ENCODE measurements around the gene KRT71.
A peak's percentile ranks its signal among the peaks of the same experiment; 100 is the strongest.

Gene KRT71

GRCh38 chr12:52495389-52495788, 57.6 kb downstream of the KRT71 start:
- no peak overlapping the region for H3K27ac ChIP-seq (ENCODE audit: low read depth, low read length)
- no peak overlapping the region for H3K14ac ChIP-seq (ENCODE audit: low read length)
- H3K79me1 ChIP-seq (ENCODE audit: low read length) = no peaks in the 10 kb centered on the region
- H3K4me2 ChIP-seq (ENCODE audit: low read length) = no peak overlapping the region
- H2BK120ac ChIP-seq (ENCODE audit: insufficient read depth, low read length, poor library complexity) = no peak overlapping the region
- no peaks in the 10 kb centered on the region for H3K27me3 ChIP-seq (ENCODE audit: insufficient read depth, low read length)
- H4K8ac ChIP-seq (ENCODE audit: low read depth, low read length) = no peak overlapping the region
- H3K9me3 ChIP-seq (ENCODE audit: insufficient read depth, low read depth, low read length) = no peaks in the 10 kb centered on the region
- no peak overlapping the region for H3K9ac ChIP-seq (ENCODE audit: low read length)
- H2BK5ac ChIP-seq (ENCODE audit: low read depth, low read length, poor library complexity) = no peak overlapping the region
- H2AK5ac ChIP-seq (ENCODE audit: low read length) = no peak overlapping the region
- peak in 1 of 2 donors; percentile 18 for DNase-seq
- no peak overlapping the region for H3K4me3 ChIP-seq (ENCODE audit: low read depth, low read length)
- no peak overlapping the region for H4K12ac ChIP-seq (ENCODE audit: low read depth, low read length)
- peaks cover 10 to 12% of the 10 kb centered on the region in 2 experiments for H3K4me1 ChIP-seq (ENCODE audit: control insufficient read depth in 1 of 2, insufficient read depth in 2 of 2, low read length in 2 of 2)
- no peak overlapping the region for H2AFZ ChIP-seq (ENCODE audit: insufficient read depth, low read length, poor library complexity)
- no peak overlapping the region for H3K4ac ChIP-seq (ENCODE audit: low read depth, low read length)
- H3K36me3 ChIP-seq (ENCODE audit: control insufficient read depth in 1 of 2, insufficient read depth in 2 of 2, low read length in 2 of 2) = no peaks in the 10 kb centered on the region
- no peak overlapping the region for H4K91ac ChIP-seq (ENCODE audit: low read depth, low read length)
- H2BK12ac ChIP-seq (ENCODE audit: low read length) = no peak overlapping the region
- no peak overlapping the region for H3K23ac ChIP-seq (ENCODE audit: low read length)
- WGBS (ENCODE audit: extremely low coverage, insufficient coverage, insufficient read length) = no CpG with 5 or more reads among the region's 3 CpGs
- H3K18ac ChIP-seq (ENCODE audit: low read length) = no peak overlapping the region
- H3K79me2 ChIP-seq (ENCODE audit: control insufficient read depth, insufficient read depth, low read length, poor library complexity) = no peaks in the 10 kb centered on the region

GRCh38 chr12:52494518-52494917, 58.4 kb downstream of the KRT71 start:
- H4K91ac ChIP-seq (ENCODE audit: low read depth, low read length) = no peak overlapping the region
- no peak overlapping the region for H3K23ac ChIP-seq (ENCODE audit: low read length)
- no peak overlapping the region for H4K8ac ChIP-seq (ENCODE audit: low read depth, low read length)
- no peak overlapping the region for H2AFZ ChIP-seq (ENCODE audit: insufficient read depth, low read length, poor library complexity)
- H4K12ac ChIP-seq (ENCODE audit: low read depth, low read length) = no peak overlapping the region
- H3K36me3 ChIP-seq (ENCODE audit: control insufficient read depth in 1 of 2, insufficient read depth in 2 of 2, low read length in 2 of 2) = no peaks in the 10 kb centered on the region
- no peak overlapping the region for H3K27ac ChIP-seq (ENCODE audit: low read depth, low read length)
- peak; percentile 67 to 83 for DNase-seq
- H3K4ac ChIP-seq (ENCODE audit: low read depth, low read length) = no peak overlapping the region
- H3K18ac ChIP-seq (ENCODE audit: low read length) = no peak overlapping the region
- H3K79me1 ChIP-seq (ENCODE audit: low read length) = no peaks in the 10 kb centered on the region
- H2BK12ac ChIP-seq (ENCODE audit: low read length) = no peak overlapping the region
- no peak overlapping the region for H2AK5ac ChIP-seq (ENCODE audit: low read length)
- no CpG with 5 or more reads among the region's 4 CpGs for WGBS (ENCODE audit: extremely low coverage, insufficient coverage, insufficient read length)
- H3K4me1 ChIP-seq (ENCODE audit: control insufficient read depth in 1 of 2, insufficient read depth in 2 of 2, low read length in 2 of 2) = peaks cover 10 to 12% of the 10 kb centered on the region in 2 experiments
- no peak overlapping the region for H3K4me3 ChIP-seq (ENCODE audit: low read depth, low read length)
- H3K14ac ChIP-seq (ENCODE audit: low read length) = no peak overlapping the region
- no peaks in the 10 kb centered on the region for H3K9me3 ChIP-seq (ENCODE audit: insufficient read depth, low read depth, low read length)
- no peaks in the 10 kb centered on the region for H3K79me2 ChIP-seq (ENCODE audit: control insufficient read depth, insufficient read depth, low read length, poor library complexity)
- H3K4me2 ChIP-seq (ENCODE audit: low read length) = no peak overlapping the region
- H2BK120ac ChIP-seq (ENCODE audit: insufficient read depth, low read length, poor library complexity) = no peak overlapping the region
- H3K27me3 ChIP-seq (ENCODE audit: insufficient read depth, low read length) = no peaks in the 10 kb centered on the region
- H2BK5ac ChIP-seq (ENCODE audit: low read depth, low read length, poor library complexity) = no peak overlapping the region
- no peak overlapping the region for H3K9ac ChIP-seq (ENCODE audit: low read length)

- peak in 1 of 2 donors; percentile 11 for DNase-seq
- Histone ChIP-seq H3K4me2 (ENCODE audit: low read length) (no peak overlapping the region), H4K12ac (ENCODE audit: low read depth, low read length) (no peak overlapping the region), H2AK5ac (ENCODE audit: low read length) (no peak overlapping the region), H2BK120ac (ENCODE audit: insufficient read depth, low read length, poor library complexity) (no peak overlapping the region), H3K23ac (ENCODE audit: low read length) (no peak overlapping the region), H4K91ac (ENCODE audit: low read depth, low read length) (no peak overlapping the region), H3K4ac (ENCODE audit: low read depth, low read length) (no peak overlapping the region), H3K14ac (ENCODE audit: low read length) (no peak overlapping the region), H3K27me3 (ENCODE audit: insufficient read depth, low read length) (no peaks in the 10 kb centered on the region), H3K9me3 (ENCODE audit: insufficient read depth, low read depth, low read length) (no peaks in the 10 kb centered on the region), H3K27ac (ENCODE audit: low read depth, low read length) (no peak overlapping the region), H3K4me1 (ENCODE audit: control insufficient read depth in 1 of 2, insufficient read depth in 2 of 2, low read length in 2 of 2) (peaks cover 10 to 12% of the 10 kb centered on the region in 2 experiments), H3K18ac (ENCODE audit: low read length) (no peak overlapping the region), H3K79me1 (ENCODE audit: low read length) (no peaks in the 10 kb centered on the region), H3K4me3 (ENCODE audit: low read depth, low read length) (no peak overlapping the region), H3K9ac (ENCODE audit: low read length) (no peak overlapping the region), H2AFZ (ENCODE audit: insufficient read depth, low read length, poor library complexity) (no peak overlapping the region), H4K8ac (ENCODE audit: low read depth, low read length) (no peak overlapping the region), H2BK5ac (ENCODE audit: low read depth, low read length, poor library complexity) (no peak overlapping the region), H3K36me3 (ENCODE audit: control insufficient read depth in 1 of 2, insufficient read depth in 2 of 2, low read length in 2 of 2) (no peaks in the 10 kb centered on the region), H3K79me2 (ENCODE audit: control insufficient read depth, insufficient read depth, low read length, poor library complexity) (no peaks in the 10 kb centered on the region), H2BK12ac (ENCODE audit: low read length) (no peak overlapping the region)
- WGBS (ENCODE audit: extremely low coverage, insufficient coverage, insufficient read length) = no CpG with 5 or more reads among the region's 1 CpG
Measured at GRCh38 chr12:52494100-52494499, 58.8 kb downstream of the KRT71 start.

All from trophoblast cell (in vitro differentiated cells and primary cell).